Tibial nerve (tissue), 4 donors: ENCODE measurements around the gene LZTR1. TPM values are rescaled to one million over a fixed set of nuclear protein-coding genes. Genes with fewer than 3 reads are reported as not detected.

Experiments used
- DNase-seq, 2 donors: peaks; one replicate each; pipeline ENCODE4 v3.0.0-alpha.2; 2019; ENCODE audit warnings: low spot score in 2 of 2
- H3K27ac ChIP-seq, 4 donors: fragments of 200-600 bp; sonication (generic) in 3 of 4; one replicate each; pipeline ENCODE4 v1.5.1; 2017 to 2019; ENCODE audit warnings: mild to moderate bottlenecking in 1 of 4
- H3K27me3 ChIP-seq, 2 donors: fragments of 200-600 bp; sonication (generic) in 1 of 2; one replicate each; pipeline versions ENCODE4 v1.5.1 to v1.6.0; 2017 to 2019
- H3K36me3 ChIP-seq, 3 donors: fragments of 200-600 bp; sonication (generic); one replicate each; pipeline ENCODE4 v1.5.1; 2018 to 2019
- H3K4me1 ChIP-seq, 4 donors: fragments of 200-600 bp; sonication (generic) in 3 of 4; one replicate each; pipeline ENCODE4 v1.5.1; 2017 to 2019
- H3K4me3 ChIP-seq, 4 donors: fragments of 200-600 bp; sonication (generic) in 3 of 4; one replicate each; pipeline ENCODE4 v1.5.1; 2017 to 2019; ENCODE audit warnings: mild to moderate bottlenecking in 1 of 4, moderate library complexity in 1 of 4
- H3K9me3 ChIP-seq, 4 donors: fragments of 200-600 bp; sonication (generic) in 3 of 4; one replicate each; pipeline ENCODE4 v1.5.1; 2017 to 2019
- EP300 ChIP-seq, 2 donors: sonication (generic); formaldehyde crosslinking; IDR thresholded peaks; one replicate each; pipeline ENCODE4 v1.6.1; 2017; ENCODE audit warnings: antibody characterized with exemption in 2 of 2, mild to moderate bottlenecking in 1 of 2
- POLR2A ChIP-seq, 2 donors: fragments of 450-650 bp; IDR thresholded peaks; one replicate each; pipeline ENCODE4 v1.6.1; 2017; ENCODE audit warnings: antibody characterized with exemption in 2 of 2, mild to moderate bottlenecking in 2 of 2, moderate library complexity in 2 of 2
- WGBS, 2 donors: methylation state at CpG; one replicate each; pipeline ENCODE4 v1.1.5; 2018; 5-methylcytosine and 5-hydroxymethylcytosine counted together
- total RNA-seq, 4 donors: library from RNA; depleted of rRNA; stranded (reverse); fragments of >200 nt; gene quantifications; one replicate each; pipeline ENCODE4 v1.1.0, GENCODE V29; 2016
- TF ChIP-seq, protein P1 (sequence below), 5 experiments: fragments of 200-600 bp in 3 of 5; fragments of 450-650 bp in 2 of 5; sonication (generic) in 3 of 5; IDR thresholded peaks; one replicate each; pipeline ENCODE4 v1.5.1; 2016 to 2019; ENCODE audit warnings: antibody characterized with exemption in 5 of 5, mild to moderate bottlenecking in 3 of 5, moderate library complexity in 2 of 5

LZTR1 gene
- total RNA-seq, 4 donors from 2014 or later: 59.8 to 127 (median 66.5) TPM

DNA sequence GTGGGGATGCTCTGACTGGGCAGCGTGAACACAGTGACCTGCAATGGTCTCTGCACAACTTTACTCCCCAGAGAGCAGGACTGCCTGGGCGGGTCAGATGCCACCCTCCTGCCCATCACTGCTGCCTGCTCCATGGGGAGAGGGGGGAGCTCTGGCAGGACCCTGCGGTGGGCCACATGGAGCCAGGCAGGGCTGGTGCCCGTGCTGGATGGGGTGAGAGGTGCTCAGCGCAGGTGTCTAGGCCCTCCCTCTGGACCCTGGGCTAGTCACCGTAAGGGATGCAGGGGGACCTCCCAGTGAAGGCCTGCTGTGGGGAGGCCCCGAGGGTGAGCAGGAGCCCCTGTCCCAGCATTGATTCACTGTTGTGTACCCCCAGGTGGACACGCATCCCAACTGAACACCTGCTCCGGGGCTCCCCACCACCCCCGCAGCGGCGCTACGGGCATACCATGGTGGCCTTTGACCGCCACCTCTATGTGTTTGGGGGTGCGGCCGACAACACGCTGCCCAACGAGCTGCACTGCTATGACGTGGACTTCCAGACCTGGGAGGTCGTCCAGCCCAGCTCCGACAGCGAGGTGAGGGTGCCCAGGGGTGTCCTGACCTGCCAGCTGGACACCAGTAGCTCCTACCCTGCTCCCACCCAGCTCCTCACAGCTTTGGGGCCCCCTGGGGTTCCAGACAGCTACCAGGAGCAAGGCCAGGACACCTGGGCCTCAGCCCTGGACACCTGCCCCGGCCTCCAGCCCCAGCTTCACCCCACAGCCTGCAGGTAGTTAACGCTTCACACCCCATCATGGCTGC lies 9.4 kb downstream of the LZTR1 start:
- no peaks in the 10 kb centered on the region for H3K4me1 ChIP-seq
- no peak overlapping the region for H3K27ac ChIP-seq
- TF ChIP-seq, protein P1, sequence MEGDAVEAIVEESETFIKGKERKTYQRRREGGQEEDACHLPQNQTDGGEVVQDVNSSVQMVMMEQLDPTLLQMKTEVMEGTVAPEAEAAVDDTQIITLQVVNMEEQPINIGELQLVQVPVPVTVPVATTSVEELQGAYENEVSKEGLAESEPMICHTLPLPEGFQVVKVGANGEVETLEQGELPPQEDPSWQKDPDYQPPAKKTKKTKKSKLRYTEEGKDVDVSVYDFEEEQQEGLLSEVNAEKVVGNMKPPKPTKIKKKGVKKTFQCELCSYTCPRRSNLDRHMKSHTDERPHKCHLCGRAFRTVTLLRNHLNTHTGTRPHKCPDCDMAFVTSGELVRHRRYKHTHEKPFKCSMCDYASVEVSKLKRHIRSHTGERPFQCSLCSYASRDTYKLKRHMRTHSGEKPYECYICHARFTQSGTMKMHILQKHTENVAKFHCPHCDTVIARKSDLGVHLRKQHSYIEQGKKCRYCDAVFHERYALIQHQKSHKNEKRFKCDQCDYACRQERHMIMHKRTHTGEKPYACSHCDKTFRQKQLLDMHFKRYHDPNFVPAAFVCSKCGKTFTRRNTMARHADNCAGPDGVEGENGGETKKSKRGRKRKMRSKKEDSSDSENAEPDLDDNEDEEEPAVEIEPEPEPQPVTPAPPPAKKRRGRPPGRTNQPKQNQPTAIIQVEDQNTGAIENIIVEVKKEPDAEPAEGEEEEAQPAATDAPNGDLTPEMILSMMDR (IDR thresholded peaks at IDR 0.05): no peak
- no peak for TF ChIP-seq EP300 (IDR thresholded peaks at IDR 0.05)
- TF ChIP-seq POLR2A (IDR thresholded peaks at IDR 0.05): no peak
- H3K36me3 ChIP-seq: peaks cover 3 to 100% (median 4%) of the 10 kb centered on the region in 3 donors
- 84 to 89% methylated on average over 16 to 22 of the region's 24 CpGs for WGBS, 2 donors
- H3K27me3 ChIP-seq: no peaks in the 10 kb centered on the region
- H3K9me3 ChIP-seq: no peaks in the 10 kb centered on the region
- DNase-seq: no peak
- no peak overlapping the region for H3K4me3 ChIP-seq

GRCh38 chr22:20992056-20992442 lies 10.0 kb downstream of the LZTR1 start:
- Histone ChIP-seq H3K9me3 (no peaks in the 10 kb centered on the region), H3K27me3 (no peaks in the 10 kb centered on the region), H3K27ac (no peak overlapping the region), H3K4me3 (no peak overlapping the region), H3K36me3 (peaks cover 3 to 100% (median 4%) of the 10 kb centered on the region in 3 donors), H3K4me1 (no peaks in the 10 kb centered on the region)
- no peak for DNase-seq
- 87 to 94% methylated on average over 5 of the region's 7 CpGs for WGBS, 2 donors
- no peak for TF ChIP-seq EP300 (IDR thresholded peaks at IDR 0.05)

- Histone ChIP-seq H3K9me3 (no peaks in the 10 kb centered on the region), H3K36me3 (peaks cover 3 to 100% (median 4%) of the 10 kb centered on the region in 3 donors), H3K4me3 (no peak overlapping the region), H3K27me3 (no peaks in the 10 kb centered on the region), H3K4me1 (no peaks in the 10 kb centered on the region), H3K27ac (no peak overlapping the region)
- WGBS, 2 donors: 88% methylated on average over 20 to 21 of the region's 21 CpGs
- TF ChIP-seq POLR2A (IDR thresholded peaks at IDR 0.05) (no peak), EP300 (IDR thresholded peaks at IDR 0.05) (no peak)
- TF ChIP-seq, protein P1 (IDR thresholded peaks at IDR 0.05): no peak
- no peak for DNase-seq
These were observed 10.6 kb downstream of the LZTR1 start for GRCh38 chr22:20992456-20993303.

DNA sequence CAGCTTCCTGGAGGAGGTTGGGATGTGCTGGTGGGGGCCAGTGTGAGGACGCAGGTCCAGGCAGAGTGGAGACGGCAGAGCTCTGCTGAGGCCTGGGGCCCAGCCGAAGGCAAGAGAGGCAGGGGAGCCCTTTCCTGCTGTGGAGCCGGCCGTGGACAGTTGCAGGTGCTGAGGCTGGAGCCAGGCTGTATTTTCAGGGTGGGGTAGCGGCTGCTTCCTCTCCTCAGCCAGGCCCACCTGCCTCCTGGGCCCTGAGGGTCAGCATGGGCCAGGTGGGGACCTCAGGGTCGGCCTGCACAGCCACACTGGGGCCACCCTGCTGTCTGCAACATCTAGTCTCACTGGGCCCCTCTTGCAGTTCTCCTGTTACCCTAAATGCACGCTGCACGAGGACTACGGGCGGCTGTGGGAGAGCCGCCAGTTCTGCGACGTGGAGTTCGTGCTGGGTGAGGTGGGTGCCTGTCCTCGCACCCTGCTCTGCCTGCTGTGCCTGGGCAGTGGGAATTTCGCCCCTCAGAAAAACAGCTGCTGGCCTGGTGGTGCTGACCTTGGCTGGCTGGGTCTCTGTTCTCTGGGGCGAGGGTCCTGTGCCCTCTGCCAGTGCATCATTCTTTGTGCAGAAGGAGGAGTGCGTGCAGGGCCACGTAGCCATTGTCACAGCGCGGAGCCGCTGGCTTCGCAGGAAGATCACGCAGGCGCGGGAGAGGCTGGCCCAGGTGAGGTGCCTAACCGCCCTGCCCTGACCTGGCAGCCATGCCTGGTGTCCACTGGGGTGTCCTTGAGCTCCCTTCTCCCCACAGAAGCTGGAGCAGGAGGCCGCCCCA lies 11.4 kb downstream of the LZTR1 start:
- no peaks in the 10 kb centered on the region for H3K9me3 ChIP-seq
- H3K4me3 ChIP-seq: no peak overlapping the region
- no peaks in the 10 kb centered on the region for H3K4me1 ChIP-seq
- peaks cover 3 to 100% (median 4%) of the 10 kb centered on the region in 3 donors for H3K36me3 ChIP-seq
- no peak for DNase-seq
- no peak for TF ChIP-seq POLR2A (IDR thresholded peaks at IDR 0.05)
- TF ChIP-seq, protein P1 (IDR thresholded peaks at IDR 0.05): no peak
- no peak for TF ChIP-seq EP300 (IDR thresholded peaks at IDR 0.05)
- H3K27me3 ChIP-seq: no peaks in the 10 kb centered on the region
- H3K27ac ChIP-seq: no peak overlapping the region
- 92 to 97% methylated on average over 17 of the region's 29 CpGs for WGBS, 2 donors

- DNase-seq: no peak
- Histone ChIP-seq H3K9me3 (no peaks in the 10 kb centered on the region), H3K4me1 (peaks cover 0 to 5% (median 0%) of the 10 kb centered on the region in 4 donors), H3K27me3 (no peaks in the 10 kb centered on the region), H3K4me3 (no peak overlapping the region), H3K36me3 (peaks cover 3 to 100% (median 4%) of the 10 kb centered on the region in 3 donors), H3K27ac (no peak overlapping the region)
- WGBS, 2 donors: 87 to 90% methylated on average over 17 to 23 of the region's 30 CpGs
- TF ChIP-seq EP300 (IDR thresholded peaks at IDR 0.05) (no peak), POLR2A (IDR thresholded peaks at IDR 0.05) (no peak)
- TF ChIP-seq, protein P1 (IDR thresholded peaks at IDR 0.05): no peak
These were observed 12.2 kb downstream of the LZTR1 start for GRCh38 chr22:20994128-20994901.
